ENCODE results near the gene ZSWIM5.

- TF ChIP-seq CTCF (IDR thresholded peaks at IDR 0.05) (no peak), EZH2 (IDR thresholded peaks at IDR 0.05; ENCODE audit: borderline replicate concordance, insufficient read depth, low read depth, low read length, poor library complexity, severe bottlenecking) (no peak)
Observed at GRCh38 chr1:45191418-45191783, 15.0 kb downstream of the ZSWIM5 start.
